ENCODE data around the gene CDS2.
A peak's percentile ranks its signal among the peaks of the same experiment; 100 is the strongest.

Gene CDS2

GRCh38 chr20:5119435-5120184 lies 7.2 kb upstream of the CDS2 start, which contains the start of gene PCNA:
Gene PCNA (minus strand): TSS chr20:5119958. CDS start chr20:5119798, 160 bp downstream.
- peak; percentile 98 for DNase-seq

GRCh38 chr20:5120185-5120476 lies 6.7 kb upstream of the CDS2 start:
- no peak for DNase-seq

- no peak for DNase-seq
These were observed 3.9 kb upstream of the CDS2 start for GRCh38 chr20:5122873-5123260.

GRCh38 chr20:5127204-5127858 lies 523 bp downstream of the CDS2 start:
- peak; percentile 41 for DNase-seq

- DNase-seq = no peak
These were observed 1.1 kb downstream of the CDS2 start for GRCh38 chr20:5127859-5128424.

- no peak for DNase-seq
These were observed 2.1 kb downstream of the CDS2 start for GRCh38 chr20:5128886-5129285.

- DNase-seq = no peak
These were observed 4.7 kb downstream of the CDS2 start for GRCh38 chr20:5131502-5131901.

- no peak for DNase-seq
These were observed 7.2 kb downstream of the CDS2 start for GRCh38 chr20:5133998-5134397.

GRCh38 chr20:5135363-5136012 lies 8.7 kb downstream of the CDS2 start:
- no peak for DNase-seq

GRCh38 chr20:5136096-5136495 lies 9.3 kb downstream of the CDS2 start:
- no peak for DNase-seq

GRCh38 chr20:5140195-5140594 lies 13.4 kb downstream of the CDS2 start:
- no peak for DNase-seq

- DNase-seq = no peak
These were observed 14.8 kb downstream of the CDS2 start for GRCh38 chr20:5141615-5142014.

GRCh38 chr20:5143851-5144250 lies 17.0 kb downstream of the CDS2 start:
- no peak for DNase-seq

GRCh38 chr20:5145365-5146098 lies 18.7 kb downstream of the CDS2 start:
- no peak for DNase-seq

- no peak for DNase-seq
These were observed 19.4 kb downstream of the CDS2 start for GRCh38 chr20:5146099-5146668.

- no peak for DNase-seq
These were observed 20.2 kb downstream of the CDS2 start for GRCh38 chr20:5146871-5147592.

GRCh38 chr20:5148581-5148980 lies 21.8 kb downstream of the CDS2 start:
- no peak for DNase-seq

- no peak for DNase-seq
These were observed 23.1 kb downstream of the CDS2 start for GRCh38 chr20:5149892-5150225.

- no peak for DNase-seq
These were observed 23.6 kb downstream of the CDS2 start for GRCh38 chr20:5150226-5151076.

- no peak for DNase-seq
These were observed 26.3 kb downstream of the CDS2 start for GRCh38 chr20:5153152-5153467.
